Adipose tissue (tissue), 3 donors: ENCODE data around the gene IMPDH1. TPM values are rescaled to one million over a fixed set of nuclear protein-coding genes. Genes with fewer than 3 reads are reported as not detected.

Experiments
- H3K27ac ChIP-seq: one replicate; pipeline ENCODE4 v1.5.1; 2013; ENCODE audit warnings: low read depth, low read length
- WGBS, 3 donors: extraction: QIAGEN DNeasy Blood & Tissue Kit; methylation state at CpG; one replicate each; pipeline ENCODE4 v1.1.7; 2013; 5-methylcytosine and 5-hydroxymethylcytosine counted together
- polyA plus RNA-seq, 3 donors: library from polyadenylated mRNA; stranded (reverse); fragments of 200-250 nt; gene quantifications; one replicate each; pipeline ENCODE4 v1.2.3, GENCODE V29; 2013
- donor health status: healthy with polysubstance abuse.
- donor health status: Bipolar disorder and iron deficiency.
- donor health status: healthy.

The IMPDH1 gene
- polyA plus RNA-seq, 3 donors = 34.8 to 201 (median 81.2) TPM

GRCh38 chr7:128393526-128394330 lies 16.1 kb downstream of the IMPDH1 start:
- 93 to 94% (median 94%) methylated on average over 22 to 23 of the region's 23 CpGs for WGBS, 3 donors
- H3K27ac ChIP-seq = no peak overlapping the region

GRCh38 chr7:128392446-128393327 lies 17.1 kb downstream of the IMPDH1 start:
- 90 to 96% (median 92%) methylated on average over 18 of the region's 18 CpGs for WGBS, 3 donors

GRCh38 chr7:128391805-128392204 lies 18.0 kb downstream of the IMPDH1 start:
- no peak overlapping the region for H3K27ac ChIP-seq
- 92 to 94% (median 93%) methylated on average over 7 of the region's 7 CpGs for WGBS, 3 donors

More at GRCh38 chr7:128392446-128393327, 17.1 kb downstream of the IMPDH1 start:
- H3K27ac ChIP-seq = no peak overlapping the region

- H3K27ac ChIP-seq = no peak overlapping the region
- 62 to 77% (median 70%) methylated on average over 3 of the region's 3 CpGs for WGBS, 3 donors
These were observed 18.8 kb downstream of the IMPDH1 start for GRCh38 chr7:128390871-128391565.

- WGBS, 3 donors = 76 to 79% (median 78%) methylated on average over 9 of the region's 9 CpGs
- no peak overlapping the region for H3K27ac ChIP-seq
These were observed 20.0 kb downstream of the IMPDH1 start for GRCh38 chr7:128389618-128390329.

- 26 to 47% (median 43%) methylated on average over 2 of the region's 2 CpGs for WGBS, 3 donors
- no peak overlapping the region for H3K27ac ChIP-seq
These were observed 20.6 kb downstream of the IMPDH1 start for GRCh38 chr7:128389085-128389617.

- WGBS, 3 donors = 24 to 40% (median 39%) methylated on average over 3 of the region's 3 CpGs
- no peak overlapping the region for H3K27ac ChIP-seq
These were observed 21.7 kb downstream of the IMPDH1 start for GRCh38 chr7:128388145-128388485.

GRCh38 chr7:128387216-128388144 lies 22.3 kb downstream of the IMPDH1 start:
- H3K27ac ChIP-seq = no peak overlapping the region
- WGBS, 3 donors = 23 to 27% (median 26%) methylated on average over 24 of the region's 24 CpGs

GRCh38 chr7:128385988-128386925 lies 23.5 kb downstream of the IMPDH1 start:
- H3K27ac ChIP-seq = no peak overlapping the region
- 85 to 92% (median 86%) methylated on average over 4 of the region's 4 CpGs for WGBS, 3 donors

GRCh38 chr7:128384726-128385125 lies 25.1 kb downstream of the IMPDH1 start:
- H3K27ac ChIP-seq = no peak overlapping the region
- WGBS, 3 donors = 72 to 79% (median 76%) methylated on average over 7 of the region's 7 CpGs

GRCh38 chr7:128383776-128384175 lies 26.0 kb downstream of the IMPDH1 start:
- 56 to 73% (median 71%) methylated on average over 3 of the region's 3 CpGs for WGBS, 3 donors
- H3K27ac ChIP-seq = no peak overlapping the region

GRCh38 chr7:128381161-128381821 lies 28.5 kb downstream of the IMPDH1 start:
- 58 to 69% (median 61%) methylated on average over 19 of the region's 19 CpGs for WGBS, 3 donors
- H3K27ac ChIP-seq = no peak overlapping the region

GRCh38 chr7:128380483-128381106 lies 29.2 kb downstream of the IMPDH1 start:
- H3K27ac ChIP-seq = no peak overlapping the region
- WGBS, 3 donors = 85 to 93% (median 88%) methylated on average over 3 of the region's 3 CpGs

GRCh38 chr7:128379900-128380479 lies 29.8 kb downstream of the IMPDH1 start:
- H3K27ac ChIP-seq = no peak overlapping the region
- WGBS, 3 donors = 89 to 91% (median 90%) methylated on average over 5 to 6 of the region's 6 CpGs

GRCh38 chr7:128378637-128379036 lies 31.1 kb downstream of the IMPDH1 start:
- 26 to 54% (median 42%) methylated on average over 2 of the region's 2 CpGs for WGBS, 3 donors
- H3K27ac ChIP-seq = no peak overlapping the region
